ENCODE results near the gene CDHR3.

The CDHR3 gene

DNA sequence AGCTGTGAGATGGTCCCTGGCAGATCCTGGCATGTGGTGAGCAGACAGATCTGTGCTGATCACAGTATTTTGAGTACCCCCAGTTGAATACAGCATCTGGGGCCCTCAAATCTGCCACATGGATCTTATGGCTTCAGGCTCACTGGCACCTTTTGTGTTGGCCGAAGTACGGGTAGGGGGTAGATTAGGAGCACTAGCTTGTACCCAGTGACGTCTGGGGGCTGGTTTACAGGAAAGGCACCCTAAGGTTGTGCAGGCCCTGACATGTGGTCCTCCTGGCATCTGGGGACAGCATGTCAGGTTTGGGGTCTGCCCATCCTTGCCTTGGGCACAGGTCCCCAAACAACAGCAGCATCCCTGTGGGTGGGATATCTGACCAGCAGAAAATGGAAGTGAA lies 95.9 kb downstream of the CDHR3 start:
- Histone ChIP-seq H3K9ac (ENCODE audit: low read length) (no peak overlapping the region), H3K9me3 (ENCODE audit: control insufficient read depth, low read length) (no peaks in the 10 kb centered on the region), H3K36me3 (ENCODE audit: control insufficient read depth, insufficient read depth, low read length) (no peaks in the 10 kb centered on the region), H3K4me3 (ENCODE audit: low read length) (no peak overlapping the region), H3K4me1 (ENCODE audit: control insufficient read depth, insufficient read depth, low read length) (peaks cover 43% of the 10 kb centered on the region), H3K27me3 (ENCODE audit: control insufficient read depth, insufficient read depth, low read length) (no peaks in the 10 kb centered on the region)

- no peaks in the 10 kb centered on the region for H3K9me3 ChIP-seq (ENCODE audit: control insufficient read depth, low read length)
Measured at GRCh38 chr7:106059556-106059955, 96.5 kb downstream of the CDHR3 start.

DNA sequence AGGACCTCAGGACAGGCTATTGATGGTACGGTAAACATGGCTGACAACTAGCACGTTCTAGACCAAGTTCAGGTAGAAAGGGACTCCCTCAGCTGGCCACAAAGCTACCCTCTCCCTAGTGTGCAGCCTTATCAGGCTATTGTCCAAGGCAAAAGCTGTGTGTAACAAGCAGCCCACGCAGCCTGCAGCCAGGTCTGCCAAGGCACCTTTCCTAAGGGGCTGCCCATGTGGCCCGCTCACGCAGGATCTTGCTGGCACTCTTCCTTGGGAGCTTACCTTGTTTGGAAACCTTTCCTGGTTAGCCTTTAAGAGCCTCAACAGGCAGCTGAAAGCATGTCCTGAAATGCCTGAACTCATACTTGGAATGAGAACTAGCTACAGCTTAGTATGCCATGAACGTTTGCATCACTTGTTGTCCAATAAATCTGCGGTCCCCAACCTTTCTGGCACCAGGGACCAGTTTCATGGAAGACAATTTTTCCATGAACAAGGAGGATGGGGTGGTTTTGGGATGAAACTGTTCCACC lies 97.4 kb downstream of the CDHR3 start:
- Histone ChIP-seq H3K4me1 (ENCODE audit: control insufficient read depth, insufficient read depth, low read length) (peaks cover 58% of the 10 kb centered on the region), H3K9ac (ENCODE audit: low read length) (no peak overlapping the region), H3K36me3 (ENCODE audit: control insufficient read depth, insufficient read depth, low read length) (no peaks in the 10 kb centered on the region), H3K4me3 (ENCODE audit: low read length) (no peak overlapping the region), H3K27me3 (ENCODE audit: control insufficient read depth, insufficient read depth, low read length) (no peaks in the 10 kb centered on the region), H3K9me3 (ENCODE audit: control insufficient read depth, low read length) (no peaks in the 10 kb centered on the region)

More at GRCh38 chr7:106059556-106059955, 96.5 kb downstream of the CDHR3 start:
- H3K27me3 ChIP-seq (ENCODE audit: control insufficient read depth, insufficient read depth, low read length), result no peaks in the 10 kb centered on the region
- no peaks in the 10 kb centered on the region for H3K36me3 ChIP-seq (ENCODE audit: control insufficient read depth, insufficient read depth, low read length)
- no peak overlapping the region for H3K4me3 ChIP-seq (ENCODE audit: low read length)
- peaks cover 49% of the 10 kb centered on the region for H3K4me1 ChIP-seq (ENCODE audit: control insufficient read depth, insufficient read depth, low read length)
- H3K9ac ChIP-seq (ENCODE audit: low read length), result no peak overlapping the region

DNA sequence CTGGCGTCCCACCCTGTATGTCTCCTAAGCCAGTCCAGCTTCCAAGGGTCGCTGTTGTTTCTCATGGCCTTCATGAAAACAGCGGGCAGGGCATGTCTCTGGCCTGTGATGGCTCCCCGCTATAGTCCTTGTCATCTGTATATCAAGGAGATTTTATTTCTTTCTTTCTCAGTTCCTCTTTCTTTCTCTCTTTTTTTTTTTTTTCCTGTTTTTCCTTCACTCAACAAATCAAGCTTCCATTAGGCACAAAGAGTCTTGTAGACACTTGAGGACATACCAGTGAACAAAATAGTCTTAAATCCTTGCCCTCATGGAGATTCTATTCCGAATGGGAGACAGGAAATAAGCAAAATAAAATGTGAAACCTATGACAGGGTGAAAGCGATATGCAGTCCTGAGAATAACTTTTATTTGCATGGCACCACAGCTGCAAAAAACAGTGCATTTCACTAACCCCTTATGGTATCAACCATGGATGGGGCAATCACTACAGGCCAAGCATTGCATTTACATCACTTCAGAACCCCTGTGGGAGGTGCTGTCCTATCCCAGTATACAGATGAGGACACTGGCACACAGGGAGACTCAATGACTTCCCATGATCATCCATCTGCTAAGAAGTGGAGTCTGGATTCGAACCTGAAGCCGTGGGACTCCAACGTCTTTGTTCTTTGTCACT lies 98.4 kb downstream of the CDHR3 start:
- Histone ChIP-seq H3K4me1 (ENCODE audit: control insufficient read depth, insufficient read depth, low read length) (peaks cover 68% of the 10 kb centered on the region), H3K4me3 (ENCODE audit: low read length) (no peak overlapping the region), H3K27me3 (ENCODE audit: control insufficient read depth, insufficient read depth, low read length) (no peaks in the 10 kb centered on the region), H3K9me3 (ENCODE audit: control insufficient read depth, low read length) (no peaks in the 10 kb centered on the region), H3K9ac (ENCODE audit: low read length) (no peak overlapping the region), H3K36me3 (ENCODE audit: control insufficient read depth, insufficient read depth, low read length) (no peaks in the 10 kb centered on the region)

GRCh38 chr7:106062006-106062405 lies 98.9 kb downstream of the CDHR3 start:
- Histone ChIP-seq H3K4me3 (ENCODE audit: low read length) (no peak overlapping the region), H3K9ac (ENCODE audit: low read length) (no peak overlapping the region), H3K27me3 (ENCODE audit: control insufficient read depth, insufficient read depth, low read length) (no peaks in the 10 kb centered on the region), H3K36me3 (ENCODE audit: control insufficient read depth, insufficient read depth, low read length) (no peaks in the 10 kb centered on the region), H3K4me1 (ENCODE audit: control insufficient read depth, insufficient read depth, low read length) (peaks cover 68% of the 10 kb centered on the region), H3K9me3 (ENCODE audit: control insufficient read depth, low read length) (no peaks in the 10 kb centered on the region)

DNA sequence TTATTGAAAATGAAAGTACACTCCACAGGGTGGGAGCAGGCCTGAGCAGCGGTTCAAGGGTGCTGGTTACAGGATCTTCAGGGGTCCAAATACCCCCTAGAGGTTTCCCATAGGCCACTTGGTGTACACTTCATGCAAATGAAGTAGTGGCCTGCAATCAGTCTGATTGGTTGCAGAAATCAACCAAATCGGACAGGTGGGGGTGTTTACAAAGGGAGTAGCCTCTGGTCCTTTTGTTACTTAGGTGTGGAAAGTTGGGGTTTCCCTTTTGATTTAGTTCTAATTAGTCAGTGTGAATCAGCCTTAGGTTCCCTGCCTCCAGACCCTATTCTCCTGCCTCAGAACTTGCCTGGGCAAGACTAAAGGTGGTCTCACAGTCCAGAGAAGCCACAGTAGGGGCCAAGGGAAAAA lies 99.5 kb downstream of the CDHR3 start:
- Histone ChIP-seq H3K36me3 (ENCODE audit: control insufficient read depth, insufficient read depth, low read length) (no peaks in the 10 kb centered on the region), H3K9ac (ENCODE audit: low read length) (no peak overlapping the region), H3K4me1 (ENCODE audit: control insufficient read depth, insufficient read depth, low read length) (peaks cover 62% of the 10 kb centered on the region)

GRCh38 chr7:106063024-106063423 lies 100.0 kb downstream of the CDHR3 start:
- no peaks in the 10 kb centered on the region for H3K9me3 ChIP-seq (ENCODE audit: control insufficient read depth, low read length)
- no peaks in the 10 kb centered on the region for H3K36me3 ChIP-seq (ENCODE audit: control insufficient read depth, insufficient read depth, low read length)
- peaks cover 59% of the 10 kb centered on the region for H3K4me1 ChIP-seq (ENCODE audit: control insufficient read depth, insufficient read depth, low read length)
- no peak overlapping the region for H3K4me3 ChIP-seq (ENCODE audit: low read length)
- no peaks in the 10 kb centered on the region for H3K27me3 ChIP-seq (ENCODE audit: control insufficient read depth, insufficient read depth, low read length)
- no peak overlapping the region for H3K9ac ChIP-seq (ENCODE audit: low read length)

More for the DNA sequence above, 99.5 kb downstream of the CDHR3 start:
- H3K4me3 ChIP-seq (ENCODE audit: low read length), result no peak overlapping the region
- H3K9me3 ChIP-seq (ENCODE audit: control insufficient read depth, low read length), result no peaks in the 10 kb centered on the region
- no peaks in the 10 kb centered on the region for H3K27me3 ChIP-seq (ENCODE audit: control insufficient read depth, insufficient read depth, low read length)

GRCh38 chr7:106063692-106064091 lies 100.6 kb downstream of the CDHR3 start:
- peaks cover 56% of the 10 kb centered on the region for H3K4me1 ChIP-seq (ENCODE audit: control insufficient read depth, insufficient read depth, low read length)
- no peak overlapping the region for H3K9ac ChIP-seq (ENCODE audit: low read length)
- no peaks in the 10 kb centered on the region for H3K9me3 ChIP-seq (ENCODE audit: control insufficient read depth, low read length)
- no peaks in the 10 kb centered on the region for H3K36me3 ChIP-seq (ENCODE audit: control insufficient read depth, insufficient read depth, low read length)
- H3K27me3 ChIP-seq (ENCODE audit: control insufficient read depth, insufficient read depth, low read length), result no peaks in the 10 kb centered on the region
- H3K4me3 ChIP-seq (ENCODE audit: low read length), result no peak overlapping the region

DNA sequence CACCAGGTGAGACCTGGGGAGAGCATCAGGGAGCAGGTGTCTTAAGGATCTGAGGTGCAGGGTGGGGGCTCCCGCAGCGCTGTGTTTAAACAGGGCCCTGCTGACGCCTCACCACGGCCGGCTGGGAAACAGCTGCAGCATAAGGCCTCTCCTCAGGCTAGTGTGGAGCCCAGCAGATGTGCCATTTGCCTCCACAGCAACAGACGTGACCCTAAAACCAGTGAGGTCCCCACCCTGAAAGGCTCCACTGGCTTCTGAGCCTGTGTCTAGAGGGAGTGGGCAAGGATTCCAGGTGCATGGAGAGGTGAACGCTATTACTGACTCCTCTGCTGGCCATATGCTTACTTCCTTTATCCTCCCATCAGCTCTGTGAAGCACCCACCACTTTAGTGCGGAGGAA lies 101.3 kb downstream of the CDHR3 start:
- Histone ChIP-seq H3K4me1 (ENCODE audit: control insufficient read depth, insufficient read depth, low read length) (peaks cover 58% of the 10 kb centered on the region), H3K9me3 (ENCODE audit: control insufficient read depth, low read length) (no peaks in the 10 kb centered on the region), H3K36me3 (ENCODE audit: control insufficient read depth, insufficient read depth, low read length) (no peaks in the 10 kb centered on the region), H3K27me3 (ENCODE audit: control insufficient read depth, insufficient read depth, low read length) (no peaks in the 10 kb centered on the region), H3K9ac (ENCODE audit: low read length) (peak overlapping the region; percentile 27), H3K4me3 (ENCODE audit: low read length) (no peak overlapping the region)

- H3K4me3 ChIP-seq (ENCODE audit: low read length), result peak overlapping the region; percentile 23
- no peaks in the 10 kb centered on the region for H3K36me3 ChIP-seq (ENCODE audit: control insufficient read depth, insufficient read depth, low read length)
- H3K27me3 ChIP-seq (ENCODE audit: control insufficient read depth, insufficient read depth, low read length), result no peaks in the 10 kb centered on the region
- H3K9me3 ChIP-seq (ENCODE audit: control insufficient read depth, low read length), result no peaks in the 10 kb centered on the region
- H3K9ac ChIP-seq (ENCODE audit: low read length), result peak overlapping the region; percentile 27
- peaks cover 64% of the 10 kb centered on the region for H3K4me1 ChIP-seq (ENCODE audit: control insufficient read depth, insufficient read depth, low read length)
Measured at GRCh38 chr7:106064771-106065574, 101.9 kb downstream of the CDHR3 start.

GRCh38 chr7:106065575-106066500 lies 102.8 kb downstream of the CDHR3 start:
- no peaks in the 10 kb centered on the region for H3K9me3 ChIP-seq (ENCODE audit: control insufficient read depth, low read length)
- peaks cover 73% of the 10 kb centered on the region for H3K4me1 ChIP-seq (ENCODE audit: control insufficient read depth, insufficient read depth, low read length)
- H3K36me3 ChIP-seq (ENCODE audit: control insufficient read depth, insufficient read depth, low read length), result no peaks in the 10 kb centered on the region
- H3K9ac ChIP-seq (ENCODE audit: low read length), result peak overlapping the region; percentile 27
- peak overlapping the region; percentile 23 for H3K4me3 ChIP-seq (ENCODE audit: low read length)
- no peaks in the 10 kb centered on the region for H3K27me3 ChIP-seq (ENCODE audit: control insufficient read depth, insufficient read depth, low read length)

All from mucosa of stomach (tissue), 1 donor.